HepG2 (cell line): Measurements from ENCODE around the gene ACAP2. TPM values are rescaled to one million over a fixed set of nuclear protein-coding genes. Genes with fewer than 3 reads are reported as not detected.

Experiments used
- BCL6 ChIP-seq: IDR thresholded peaks from 2 replicates; pipeline ENCODE4 v1.6.1; 2016; ENCODE audit warnings: missing genetic modification reagents, missing compliant biosample characterization
- BRD4 ChIP-seq: sonication (generic); formaldehyde crosslinking; IDR thresholded peaks from 2 replicates; pipeline ENCODE4 v1.4.0; 2020; ENCODE audit warnings: missing genetic modification reagents
- CC2D1A ChIP-seq: sonication (generic); formaldehyde crosslinking; IDR thresholded peaks from 2 replicates; pipeline ENCODE4 v1.8.1; 2023; ENCODE audit warnings: mild to moderate bottlenecking, missing genetic modification reagents
- EHMT2 ChIP-seq: fragments of 200-600 bp; sonication (generic); IDR thresholded peaks from 2 replicates; pipeline ENCODE4 v1.7.0; 2017; ENCODE audit warnings: antibody characterized with exemption, low read depth, low read length, borderline replicate concordance
- GLI4 ChIP-seq: sonication (generic); formaldehyde crosslinking; IDR thresholded peaks from 2 replicates; pipeline ENCODE4 v1.5.1; 2020; ENCODE audit warnings: missing genetic modification reagents, mild to moderate bottlenecking, moderate library complexity, borderline replicate concordance
- HOXA3 ChIP-seq: sonication (generic); formaldehyde crosslinking; IDR thresholded peaks from 2 replicates; pipeline ENCODE4 v1.5.0; 2020; ENCODE audit warnings: missing genetic modification reagents
- KAT7 ChIP-seq: IDR thresholded peaks from 2 replicates; pipeline ENCODE4 v1.6.1; 2018; ENCODE audit warnings: borderline replicate concordance, missing compliant biosample characterization
- KMT2B ChIP-seq: IDR thresholded peaks from 2 replicates; pipeline ENCODE4 v1.6.1; 2016; ENCODE audit warnings: missing genetic modification reagents, missing compliant biosample characterization
- MIER2 ChIP-seq: IDR thresholded peaks from 2 replicates; pipeline ENCODE4 v1.6.1; 2016; ENCODE audit warnings: missing biosample characterization, missing genetic modification reagents
- PRPF4 ChIP-seq: fragments of 200-400 bp; formaldehyde crosslinking; IDR thresholded peaks from 2 replicates; pipeline ENCODE4 v1.6.1; 2016; ENCODE audit warnings: low read length, low read depth; ENCODE audit not compliant: poor library complexity, severe bottlenecking
- ZFP82 ChIP-seq: sonication (generic); formaldehyde crosslinking; IDR thresholded peaks from 2 replicates; pipeline ENCODE4 v1.5.1; 2020; ENCODE audit warnings: mild to moderate bottlenecking, missing genetic modification reagents, borderline replicate concordance
- ZNF17 ChIP-seq: sonication (generic); formaldehyde crosslinking; IDR thresholded peaks from 2 replicates; pipeline ENCODE4 v1.5.0; 2020; ENCODE audit warnings: mild to moderate bottlenecking, missing genetic modification reagents
- ZNF367 ChIP-seq: sonication (generic); formaldehyde crosslinking; IDR thresholded peaks from 2 replicates; pipeline ENCODE4 v1.4.0; 2020; ENCODE audit warnings: missing genetic modification reagents, borderline replicate concordance
- ZNF83 ChIP-seq: sonication (generic); formaldehyde crosslinking; IDR thresholded peaks from 2 replicates; pipeline ENCODE4 v1.4.0; 2020; ENCODE audit warnings: missing genetic modification reagents, mild to moderate bottlenecking, borderline replicate concordance
- polyA plus RNA-seq, 8 experiments: library from polyadenylated mRNA; depleted of rRNA in 3 of 8; stranded (reverse) in 7 of 8; unstranded in 1 of 8; fragments of >200 nt; fragmentation: Illumina TruSeq in 4 of 8; extraction: Trizol in 4 of 8; gene quantifications; 2 replicates each; pipeline versions ENCODE4 v1.2.1 to v1.2.3, GENCODE V29; 2011 to 2016; ENCODE audit warnings: low read depth in 4 of 8, missing spikeins in 1 of 8, mixed read lengths in 1 of 8; ENCODE audit not compliant: insufficient read depth in 1 of 8
- total RNA-seq, 5 experiments: library from RNA; depleted of rRNA; stranded (reverse); fragments of >200 nt; fragmentation: Illumina TruSeq; extraction: Trizol; gene quantifications; 2 replicates each; pipeline ENCODE4 v1.2.3, GENCODE V29; 2016; ENCODE audit warnings: low read depth in 1 of 5
- TF ChIP-seq, protein P1 (sequence below): sonication (generic); formaldehyde crosslinking; IDR thresholded peaks from 2 replicates; pipeline ENCODE4 v1.4.0; 2020; ENCODE audit warnings: missing genetic modification reagents
- TF ChIP-seq, protein P2 (sequence below): sonication (generic); formaldehyde crosslinking; IDR thresholded peaks from 2 replicates; pipeline ENCODE4 v1.5.1; 2020; ENCODE audit warnings: missing genetic modification reagents, mild to moderate bottlenecking, borderline replicate concordance
- TF ChIP-seq, protein P3 (sequence below): sonication (generic); formaldehyde crosslinking; IDR thresholded peaks from 2 replicates; pipeline ENCODE4 v1.5.1; 2020; ENCODE audit warnings: missing genetic modification reagents, mild to moderate bottlenecking, borderline replicate concordance
- TF ChIP-seq, protein P4 (sequence below): sonication (generic); formaldehyde crosslinking; IDR thresholded peaks from 2 replicates; pipeline ENCODE4 v1.4.0; 2020; ENCODE audit warnings: missing genetic modification reagents; ENCODE audit errors: not compliant biosample characterization

The ACAP2 gene
- total and polyA plus RNA-seq, 2 of the 13 experiments (the other 11 are each of a cell fraction or from before 2014, with no cell fraction given), result 7.3 to 23.9 TPM

DNA sequence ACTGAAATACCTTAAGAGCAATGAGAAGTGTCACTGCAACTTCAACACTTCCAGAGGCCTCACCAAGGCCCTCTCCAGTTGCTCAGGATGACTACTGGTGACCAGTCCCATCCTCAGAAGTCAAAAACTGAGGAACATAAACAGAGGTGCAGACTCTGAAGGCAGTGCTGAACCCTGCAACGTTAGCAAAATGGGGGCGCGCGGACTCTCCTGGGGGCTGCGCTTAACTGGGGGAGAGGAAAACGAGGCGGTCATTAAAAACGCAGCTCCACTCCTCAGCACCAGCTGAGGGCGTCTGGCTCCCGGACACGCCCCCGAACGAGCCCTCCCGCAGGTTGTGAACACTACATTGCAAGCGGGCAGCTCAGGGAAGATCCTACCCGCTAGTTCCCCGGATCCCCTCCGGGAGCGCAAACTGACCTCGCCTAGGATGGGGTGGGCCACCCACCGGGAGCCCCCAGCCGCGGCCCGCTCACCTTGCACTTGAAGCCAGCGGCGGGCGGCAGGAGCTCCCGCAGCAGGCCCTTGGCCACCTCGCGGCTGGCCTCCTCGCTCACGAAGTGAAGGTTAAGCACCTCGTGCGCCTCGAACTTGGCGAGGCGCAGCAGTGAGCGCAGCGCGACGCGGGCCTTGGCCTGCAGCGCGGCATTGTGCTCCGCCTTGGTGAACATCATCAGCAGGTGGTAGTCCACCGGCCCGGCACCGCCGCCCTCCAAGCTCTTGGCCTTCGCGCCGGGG is 172.6 kb downstream of the ACAP2 start (continued):
- TF ChIP-seq, protein P1, sequence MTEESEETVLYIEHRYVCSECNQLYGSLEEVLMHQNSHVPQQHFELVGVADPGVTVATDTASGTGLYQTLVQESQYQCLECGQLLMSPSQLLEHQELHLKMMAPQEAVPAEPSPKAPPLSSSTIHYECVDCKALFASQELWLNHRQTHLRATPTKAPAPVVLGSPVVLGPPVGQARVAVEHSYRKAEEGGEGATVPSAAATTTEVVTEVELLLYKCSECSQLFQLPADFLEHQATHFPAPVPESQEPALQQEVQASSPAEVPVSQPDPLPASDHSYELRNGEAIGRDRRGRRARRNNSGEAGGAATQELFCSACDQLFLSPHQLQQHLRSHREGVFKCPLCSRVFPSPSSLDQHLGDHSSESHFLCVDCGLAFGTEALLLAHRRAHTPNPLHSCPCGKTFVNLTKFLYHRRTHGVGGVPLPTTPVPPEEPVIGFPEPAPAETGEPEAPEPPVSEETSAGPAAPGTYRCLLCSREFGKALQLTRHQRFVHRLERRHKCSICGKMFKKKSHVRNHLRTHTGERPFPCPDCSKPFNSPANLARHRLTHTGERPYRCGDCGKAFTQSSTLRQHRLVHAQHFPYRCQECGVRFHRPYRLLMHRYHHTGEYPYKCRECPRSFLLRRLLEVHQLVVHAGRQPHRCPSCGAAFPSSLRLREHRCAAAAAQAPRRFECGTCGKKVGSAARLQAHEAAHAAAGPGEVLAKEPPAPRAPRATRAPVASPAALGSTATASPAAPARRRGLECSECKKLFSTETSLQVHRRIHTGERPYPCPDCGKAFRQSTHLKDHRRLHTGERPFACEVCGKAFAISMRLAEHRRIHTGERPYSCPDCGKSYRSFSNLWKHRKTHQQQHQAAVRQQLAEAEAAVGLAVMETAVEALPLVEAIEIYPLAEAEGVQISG (CRISPR knock-in tag), result no peak; the same call in 1 of the 2 replicates
- TF ChIP-seq BRD4 (CRISPR knock-in tag) (peak; percentile 54; the same call in 1 of the 2 replicates), CC2D1A (CRISPR knock-in tag) (no peak), PRPF4 (no peak), ZNF367 (0 out of 2 replicates have a peak, but pooled peaks have one; percentile 6), ZNF83 (CRISPR knock-in tag) (no peak), EHMT2 (no peak), KMT2B (CRISPR knock-in tag) (peak; percentile 62), BCL6 (CRISPR knock-in tag) (no peak), MIER2 (CRISPR knock-in tag) (no peak), GLI4 (0 out of 2 replicates have a peak, but pooled peaks have one; percentile 73), ZNF17 (no peak), KAT7 (CRISPR knock-in tag) (no peak), HOXA3 (CRISPR knock-in tag) (no peak; the same call in 1 of the 2 replicates), ZFP82 (CRISPR knock-in tag) (no peak)
- TF ChIP-seq, protein P2, sequence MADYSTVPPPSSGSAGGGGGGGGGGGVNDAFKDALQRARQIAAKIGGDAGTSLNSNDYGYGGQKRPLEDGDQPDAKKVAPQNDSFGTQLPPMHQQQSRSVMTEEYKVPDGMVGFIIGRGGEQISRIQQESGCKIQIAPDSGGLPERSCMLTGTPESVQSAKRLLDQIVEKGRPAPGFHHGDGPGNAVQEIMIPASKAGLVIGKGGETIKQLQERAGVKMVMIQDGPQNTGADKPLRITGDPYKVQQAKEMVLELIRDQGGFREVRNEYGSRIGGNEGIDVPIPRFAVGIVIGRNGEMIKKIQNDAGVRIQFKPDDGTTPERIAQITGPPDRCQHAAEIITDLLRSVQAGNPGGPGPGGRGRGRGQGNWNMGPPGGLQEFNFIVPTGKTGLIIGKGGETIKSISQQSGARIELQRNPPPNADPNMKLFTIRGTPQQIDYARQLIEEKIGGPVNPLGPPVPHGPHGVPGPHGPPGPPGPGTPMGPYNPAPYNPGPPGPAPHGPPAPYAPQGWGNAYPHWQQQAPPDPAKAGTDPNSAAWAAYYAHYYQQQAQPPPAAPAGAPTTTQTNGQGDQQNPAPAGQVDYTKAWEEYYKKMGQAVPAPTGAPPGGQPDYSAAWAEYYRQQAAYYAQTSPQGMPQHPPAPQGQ (CRISPR knock-in tag), result no peak
- TF ChIP-seq, protein P3, sequence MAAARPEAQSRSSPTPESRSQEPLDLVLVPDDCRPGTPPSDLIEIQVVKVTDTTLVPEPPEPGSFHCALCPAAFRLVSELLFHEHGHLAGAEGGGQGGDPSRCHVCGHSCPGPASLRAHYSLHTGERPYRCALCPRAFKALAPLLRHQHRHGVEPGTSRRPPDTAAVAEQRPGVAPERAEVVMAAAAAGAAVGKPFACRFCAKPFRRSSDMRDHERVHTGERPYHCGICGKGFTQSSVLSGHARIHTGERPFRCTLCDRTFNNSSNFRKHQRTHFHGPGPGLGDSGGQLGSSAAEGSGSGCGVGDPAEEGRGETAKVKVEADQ (CRISPR knock-in tag), result peak; percentile 80
- TF ChIP-seq, protein P4, sequence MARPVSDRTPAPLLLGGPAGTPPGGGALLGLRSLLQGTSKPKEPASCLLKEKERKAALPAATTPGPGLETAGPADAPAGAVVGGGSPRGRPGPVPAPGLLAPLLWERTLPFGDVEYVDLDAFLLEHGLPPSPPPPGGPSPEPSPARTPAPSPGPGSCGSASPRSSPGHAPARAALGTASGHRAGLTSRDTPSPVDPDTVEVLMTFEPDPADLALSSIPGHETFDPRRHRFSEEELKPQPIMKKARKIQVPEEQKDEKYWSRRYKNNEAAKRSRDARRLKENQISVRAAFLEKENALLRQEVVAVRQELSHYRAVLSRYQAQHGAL, result no peak
